Measurements from ENCODE around the gene ENO1.
"Not testable (repeated sequence)": the region's sequence is repeated elsewhere in the genome, so short reads cannot be mapped to it uniquely, and the experiment has no call there.

The ENO1 gene

DNA sequence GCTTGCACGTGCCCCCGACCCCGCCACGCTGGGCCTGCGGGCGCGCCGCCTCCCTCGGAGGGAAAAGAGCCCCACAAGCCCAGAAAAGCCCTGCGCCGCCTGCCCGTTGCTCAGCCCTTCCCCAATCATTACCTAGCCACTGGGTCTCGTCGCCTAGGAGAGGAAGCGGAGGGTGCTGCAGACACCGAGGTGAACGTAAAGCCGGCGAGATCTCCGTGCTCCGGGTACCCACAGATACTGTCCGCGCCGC, at the start of gene ENO1:
Gene ENO1 (minus strand): TSS at position 239 of the 250 bp plus-strand sequence. CDS start 3,778 bp downstream, outside the sequence.
- DNase-seq = no peak

DNA sequence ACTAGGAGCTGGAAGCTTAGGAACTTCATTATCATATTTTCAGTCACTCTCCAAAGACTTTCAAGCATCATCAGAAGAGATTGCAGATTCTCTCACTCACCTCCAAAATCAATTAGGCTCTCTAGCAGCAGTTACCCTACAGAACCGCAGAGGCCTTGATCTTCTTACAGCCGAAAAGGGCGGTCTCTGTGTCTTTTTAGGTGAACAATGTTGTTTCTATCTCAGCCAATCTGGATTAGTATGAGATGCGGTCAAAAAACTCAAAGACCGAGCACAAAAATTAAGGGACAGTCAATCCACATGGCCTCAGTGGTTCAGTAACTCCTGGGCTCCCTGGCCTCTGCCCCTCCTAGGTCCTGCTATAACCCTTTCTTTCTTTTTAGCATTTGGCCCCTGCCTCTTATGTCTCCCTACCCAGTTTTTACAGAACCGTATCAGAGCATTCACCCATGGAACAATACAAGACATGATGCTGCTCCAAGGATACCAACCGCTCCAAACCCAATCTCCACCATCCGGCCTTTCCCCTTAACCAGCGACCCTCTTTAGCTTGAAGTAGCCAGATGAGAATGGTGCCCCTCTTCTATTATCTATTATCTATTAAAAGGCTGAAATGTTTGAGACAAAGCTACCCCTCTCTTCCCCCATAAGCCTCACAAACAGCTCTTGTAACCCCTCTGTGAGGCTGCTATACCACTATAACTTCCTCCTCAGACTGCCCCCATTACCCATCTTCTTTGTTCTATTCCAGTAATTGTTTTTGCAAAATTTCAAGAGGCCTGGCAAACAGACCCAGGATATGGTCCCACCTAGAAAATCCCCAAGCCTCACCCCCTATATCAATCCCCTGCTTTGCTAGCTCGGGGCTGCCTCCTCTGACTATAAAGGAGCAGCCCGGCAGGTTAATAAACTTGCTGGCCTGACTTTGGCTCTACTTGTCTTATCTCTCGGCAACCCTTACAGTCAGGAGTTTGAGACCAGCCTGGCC, 48.5 kb upstream of the ENO1 start:
- DNase-seq = no peak

DNA sequence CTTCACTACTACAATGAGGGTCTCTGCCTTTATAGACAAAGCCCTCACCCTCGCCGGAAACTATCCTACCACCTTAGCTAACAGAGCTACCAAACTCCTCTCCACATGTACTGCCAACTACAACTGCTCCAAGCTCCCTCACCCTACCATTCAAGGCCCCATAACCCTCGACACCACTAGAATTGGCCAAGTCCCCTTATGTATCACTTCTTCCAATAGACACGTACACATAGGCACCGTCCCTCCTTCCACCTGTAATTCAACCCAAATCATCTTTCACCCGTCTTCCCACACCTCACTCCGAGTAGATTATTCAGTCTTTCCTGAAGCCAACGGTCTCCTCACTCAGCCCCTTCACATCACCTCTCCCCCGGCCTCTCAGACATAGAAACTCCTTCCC, 47.5 kb upstream of the ENO1 start:
- no peak for DNase-seq

DNA sequence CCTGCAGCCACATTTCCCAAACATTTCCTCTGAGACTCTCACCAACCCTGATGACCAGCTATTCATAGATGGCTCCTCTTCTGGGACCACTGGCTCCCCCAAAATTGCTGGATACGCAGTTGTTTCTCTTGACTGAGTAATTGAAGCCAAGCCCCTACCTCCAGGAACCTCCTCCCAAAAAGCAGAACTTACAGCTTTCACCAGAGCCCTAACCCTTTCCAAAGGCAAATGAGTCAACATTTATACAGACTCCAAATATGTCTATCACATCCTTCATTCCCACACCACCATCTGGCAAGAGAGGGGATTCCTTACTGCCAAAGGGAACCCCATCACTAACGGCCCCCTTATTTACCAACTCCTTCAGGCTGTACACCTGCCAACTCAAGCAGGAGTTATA, 46.9 kb upstream of the ENO1 start:
- DNase-seq = no peak

DNA sequence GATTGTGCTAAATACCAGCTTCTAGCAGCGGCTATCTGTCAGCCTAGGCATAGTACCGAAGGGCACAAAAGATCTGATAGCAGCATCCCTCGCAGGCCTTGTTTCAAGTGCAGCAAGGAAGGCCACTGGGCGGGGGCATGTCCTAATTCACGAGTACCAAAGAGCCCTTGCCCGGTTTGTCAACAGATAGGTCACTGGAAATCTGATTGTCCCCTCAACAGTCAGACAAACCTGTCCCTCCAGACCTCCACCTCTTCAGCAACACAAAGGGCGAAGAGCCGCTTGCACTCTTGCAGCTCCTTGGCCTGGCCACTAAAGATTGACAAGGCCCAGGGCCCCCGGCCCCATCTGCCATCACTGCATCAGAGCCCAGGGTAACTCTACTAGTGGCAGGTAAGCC, 44.5 kb upstream of the ENO1 start:
- DNase-seq = no peak

DNA sequence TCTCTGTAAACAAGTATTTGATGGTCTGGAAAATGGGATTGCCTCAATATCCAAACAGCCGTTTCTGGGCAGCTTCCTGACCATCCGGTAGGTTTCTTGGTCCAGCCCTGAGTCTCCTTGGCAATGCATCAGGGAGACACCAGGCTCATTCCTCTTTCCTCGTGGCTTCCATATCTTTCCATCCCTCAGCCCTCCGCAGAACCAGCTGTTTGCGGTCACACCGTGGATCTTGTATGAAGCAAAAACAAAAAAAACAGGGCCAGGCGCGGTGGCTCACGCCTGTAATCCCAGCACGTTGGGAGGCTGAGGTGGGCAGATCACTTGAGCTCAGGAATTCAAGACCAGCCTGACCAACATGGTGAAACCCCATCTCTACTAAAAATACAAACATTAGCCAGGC, 39.0 kb upstream of the ENO1 start:
- not testable (repeated sequence) for DNase-seq

DNA sequence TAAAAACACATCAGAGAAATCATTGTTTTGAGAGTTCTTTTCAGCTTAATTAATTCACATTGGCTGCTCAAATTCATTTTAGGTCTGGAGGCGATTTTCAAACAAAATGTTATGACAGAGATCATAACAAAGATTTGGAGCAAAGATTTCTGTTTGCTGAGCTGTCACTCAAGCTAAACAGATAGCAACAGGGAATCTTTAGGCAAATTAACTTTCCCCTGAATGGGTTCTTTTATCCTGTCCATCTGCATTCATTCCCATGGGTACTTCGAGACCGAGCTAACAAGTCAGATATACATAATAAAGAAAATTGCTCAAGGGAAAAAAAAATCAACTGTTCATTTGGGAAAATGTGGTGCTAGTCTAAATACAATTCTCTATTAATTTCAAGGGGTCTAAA, 37.0 kb upstream of the ENO1 start:
- DNase-seq = no peak

DNA sequence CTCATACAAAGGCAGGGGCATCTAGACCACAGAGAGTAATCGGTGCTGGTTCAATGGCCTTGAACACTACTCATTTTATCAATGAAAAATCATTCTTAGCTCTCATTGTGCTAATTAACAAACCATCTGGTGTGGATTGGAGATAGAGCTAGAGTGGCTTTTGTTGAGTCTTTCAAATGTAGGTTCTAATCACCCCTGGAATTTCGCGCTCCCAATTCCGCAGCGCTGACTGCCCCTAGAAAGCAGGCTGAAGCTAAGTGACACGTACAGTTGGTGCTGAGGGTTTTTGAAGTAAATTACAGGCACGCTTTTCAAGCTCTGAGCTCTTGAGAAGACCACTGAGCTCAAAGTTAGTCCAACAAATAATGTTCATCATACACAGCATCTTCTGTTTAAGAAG, 36.0 kb upstream of the ENO1 start:
- DNase-seq = no peak

DNA sequence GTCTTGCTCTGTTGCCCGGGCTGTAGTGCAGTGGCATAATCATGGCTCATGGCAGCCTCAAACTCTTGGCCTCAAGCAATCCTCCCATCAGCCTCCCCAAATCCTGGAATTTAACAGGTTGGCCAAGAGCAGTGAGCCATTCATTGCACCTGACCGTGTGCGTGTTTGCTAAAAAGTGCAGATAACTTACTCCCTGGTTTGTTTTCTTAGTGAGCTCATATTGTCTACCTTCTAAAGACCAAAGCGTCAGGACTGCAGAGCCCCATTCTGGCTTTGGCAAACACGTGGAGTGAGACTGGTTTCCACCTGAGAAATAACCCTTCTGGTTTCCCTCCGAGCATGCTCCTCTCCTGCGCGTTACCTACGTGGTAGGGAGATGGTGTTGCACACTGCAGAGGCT, 35.0 kb upstream of the ENO1 start:
- no peak for DNase-seq

DNA sequence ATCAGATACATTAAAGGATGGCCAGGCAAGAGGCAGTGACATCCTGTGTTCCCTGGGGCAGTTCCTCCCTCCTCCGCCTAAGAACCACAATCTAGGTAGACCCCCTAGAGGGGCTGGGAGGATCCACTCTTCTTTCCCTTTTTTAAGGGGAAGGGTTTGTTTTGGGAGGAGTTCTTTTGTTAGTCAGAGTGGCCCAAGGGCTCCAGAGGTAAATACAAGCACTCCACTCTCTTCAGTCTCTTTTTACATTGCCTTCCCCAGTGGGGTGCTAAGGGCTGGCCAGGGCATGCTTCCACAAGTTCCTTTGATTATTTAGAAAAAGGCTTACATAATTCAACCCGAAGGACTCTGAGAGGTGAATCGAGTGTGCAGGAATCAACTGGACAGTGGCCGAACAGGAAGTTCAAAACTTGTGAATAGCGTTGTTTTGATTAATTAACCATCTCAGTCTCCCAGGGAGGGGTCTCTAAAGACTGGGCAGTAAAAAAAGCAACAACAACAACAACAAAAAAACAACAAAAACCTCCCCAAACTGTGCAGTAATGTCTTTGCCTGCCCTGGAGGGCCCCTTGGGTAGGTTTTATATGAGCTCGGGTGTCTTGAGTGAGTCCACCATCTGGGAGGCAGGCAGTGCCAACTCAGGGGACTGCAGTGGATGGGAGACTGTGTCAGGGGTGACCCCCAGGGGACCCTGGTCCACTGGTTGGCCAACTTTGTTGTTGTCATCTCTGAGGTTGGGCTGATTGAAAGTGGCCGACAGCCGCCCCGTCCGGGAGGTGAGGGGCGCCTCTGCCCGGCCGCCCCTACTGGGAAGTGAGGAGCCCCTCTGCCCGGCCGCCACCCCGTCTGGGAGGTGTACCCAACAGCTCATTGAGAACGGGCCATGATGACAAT, 33.2 kb upstream of the ENO1 start:
- DNase-seq = no peak

DNA sequence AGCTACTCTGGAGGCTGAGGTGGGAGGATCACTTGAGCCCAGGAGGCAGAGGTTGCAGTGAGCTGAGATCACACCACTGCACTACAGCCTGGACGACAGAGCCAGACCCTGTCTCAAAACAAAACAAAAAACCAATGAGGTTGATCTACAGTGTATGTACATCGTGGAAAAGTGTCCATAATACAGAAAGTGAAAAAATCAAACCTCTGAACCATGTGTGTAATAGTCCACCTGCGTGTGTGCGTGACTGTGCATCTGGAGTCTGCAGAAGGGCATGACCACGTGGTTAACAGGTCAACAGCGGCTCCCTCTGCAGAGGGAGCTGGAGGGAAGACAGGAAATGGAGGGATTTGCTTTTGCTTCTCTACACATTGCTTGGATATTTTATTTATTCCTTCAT, 32.4 kb upstream of the ENO1 start:
- no peak for DNase-seq

DNA sequence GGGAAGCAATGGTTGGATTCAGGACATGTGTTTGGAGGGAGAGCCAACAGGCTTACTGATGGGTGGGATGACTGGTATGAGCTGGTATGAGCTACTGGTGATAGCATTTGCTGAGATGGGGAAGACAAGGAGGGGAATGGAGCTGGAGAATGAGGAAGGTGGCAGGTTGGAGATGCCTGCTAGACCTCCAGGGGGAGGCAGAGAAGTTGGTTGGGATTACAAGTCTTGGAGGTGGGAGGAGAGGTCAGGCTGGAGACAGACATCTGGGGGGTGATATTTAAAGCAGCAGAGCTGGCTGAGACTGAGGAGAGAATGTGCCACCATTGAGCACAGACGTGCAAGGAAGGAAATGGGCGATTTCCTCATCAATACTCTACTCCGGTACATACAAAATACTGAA, 31.8 kb upstream of the ENO1 start:
- no peak for DNase-seq

DNA sequence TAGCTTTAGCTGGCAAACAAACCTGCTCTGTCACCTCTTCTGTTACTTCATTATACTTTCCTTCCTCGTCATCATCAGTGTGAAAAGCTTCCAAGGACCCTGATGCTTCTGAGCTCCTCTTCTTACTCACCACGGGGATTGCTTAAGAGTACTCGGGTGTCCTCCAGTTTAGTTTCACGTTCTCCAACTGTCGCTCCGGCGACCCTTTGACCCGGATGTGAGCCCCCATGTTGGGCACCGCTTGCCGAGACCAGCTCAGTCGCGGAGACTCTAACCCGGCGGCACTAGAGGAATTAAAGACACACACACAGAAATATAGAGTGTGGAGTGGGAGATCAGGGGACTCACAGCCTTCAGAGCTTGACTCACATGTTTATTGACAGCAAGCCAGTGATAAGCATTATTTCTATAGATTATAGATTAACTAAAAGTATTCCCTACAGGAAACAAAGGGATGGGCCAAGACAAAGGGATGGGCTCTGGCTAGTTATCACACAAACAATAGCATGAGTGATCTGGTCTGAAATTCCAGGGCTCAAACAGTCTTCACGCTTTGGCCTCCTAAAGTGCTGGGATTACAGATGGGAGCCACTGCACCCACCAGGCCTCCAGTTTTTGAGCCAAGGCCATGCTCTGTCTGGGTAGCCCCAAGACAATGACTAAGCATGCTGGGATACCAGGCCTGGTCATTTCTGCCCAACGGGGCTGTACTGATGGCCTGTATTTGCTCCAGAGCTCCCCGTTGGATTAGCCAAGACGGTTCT, 30.1 kb upstream of the ENO1 start:
- no peak for DNase-seq

DNA sequence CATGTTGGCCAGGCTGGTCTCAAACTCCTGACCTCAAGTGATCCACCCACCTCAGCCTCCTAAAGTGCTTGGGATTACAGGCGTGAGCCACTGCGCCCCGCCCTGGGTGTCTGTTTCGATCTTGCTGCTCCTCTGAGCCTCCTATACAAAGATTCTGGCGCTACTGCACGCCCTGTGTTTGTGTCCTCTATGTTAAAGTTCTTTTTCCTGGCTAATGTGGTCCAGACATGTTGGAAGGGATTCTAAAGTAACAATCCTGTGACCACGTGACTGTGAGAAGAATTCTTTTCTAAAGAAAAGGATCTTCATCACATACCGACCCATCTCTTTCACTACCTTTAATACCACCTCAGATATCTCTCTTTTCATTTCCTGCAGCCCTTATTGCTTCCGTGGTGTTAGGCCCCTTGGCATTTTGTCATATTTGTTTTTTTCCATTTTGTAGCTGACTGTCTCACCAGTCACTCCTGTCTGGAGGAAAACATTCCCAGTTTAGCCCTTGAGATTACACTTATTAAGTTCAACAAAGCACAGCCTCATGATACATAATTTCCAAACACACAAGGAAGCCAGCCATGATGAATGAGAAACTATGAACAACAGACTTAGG, 27.2 kb upstream of the ENO1 start:
- DNase-seq = no peak

DNA sequence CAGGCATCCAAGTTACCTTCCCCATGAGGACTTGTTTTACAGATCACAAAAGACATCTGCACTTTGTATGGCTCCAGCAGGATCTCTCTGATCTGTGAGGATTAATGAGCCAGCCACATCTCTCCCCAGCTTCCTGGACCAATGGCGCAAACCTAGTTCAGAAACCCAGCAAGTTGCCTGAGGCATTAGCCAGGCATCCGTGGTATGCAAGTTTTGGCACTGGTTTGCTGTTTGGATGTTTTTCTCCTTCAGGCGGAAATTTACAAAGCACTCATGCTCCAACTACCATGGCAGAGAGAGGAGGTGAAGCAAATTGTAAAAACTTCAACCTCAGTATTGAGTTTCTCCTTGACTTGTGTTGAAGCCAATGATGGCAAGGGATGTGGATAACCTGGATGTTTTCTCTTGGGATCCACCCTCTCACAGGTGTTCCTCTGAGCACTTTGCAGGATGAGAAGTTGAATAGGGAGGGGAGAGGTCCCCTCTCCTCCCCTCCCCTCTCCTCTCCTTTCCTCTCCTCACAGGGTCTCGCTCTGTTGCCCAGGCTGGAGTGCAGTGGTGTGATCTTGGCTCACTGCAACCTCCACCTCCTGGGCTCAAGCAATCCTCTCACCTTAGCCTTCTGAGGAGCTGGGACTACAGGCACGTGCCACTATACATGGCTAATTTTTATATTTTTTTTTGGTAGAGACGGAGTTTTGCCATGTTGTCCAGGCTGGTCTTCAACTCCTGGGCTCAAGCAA, 25.6 kb upstream of the ENO1 start:
- no peak for DNase-seq

DNA sequence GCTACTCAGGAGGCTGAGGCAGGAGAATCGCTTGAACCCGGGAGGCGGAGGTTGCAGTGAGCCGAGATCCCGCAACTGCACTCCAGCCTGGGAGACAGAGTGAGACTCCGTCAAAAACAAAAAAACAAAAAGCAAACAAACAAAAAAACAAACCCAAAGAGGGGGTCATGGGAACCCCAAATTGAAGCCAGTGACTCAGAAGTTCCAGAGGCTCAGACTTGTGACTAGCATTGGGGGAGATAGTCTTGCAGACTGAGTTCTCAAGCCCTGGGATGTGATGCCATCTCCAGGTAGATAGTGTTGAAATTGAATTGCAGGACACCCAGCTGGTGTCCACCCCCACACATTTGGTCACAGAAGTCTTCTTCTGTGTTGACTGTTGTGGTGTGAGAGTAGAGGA, 24.9 kb upstream of the ENO1 start:
- DNase-seq = no peak

DNA sequence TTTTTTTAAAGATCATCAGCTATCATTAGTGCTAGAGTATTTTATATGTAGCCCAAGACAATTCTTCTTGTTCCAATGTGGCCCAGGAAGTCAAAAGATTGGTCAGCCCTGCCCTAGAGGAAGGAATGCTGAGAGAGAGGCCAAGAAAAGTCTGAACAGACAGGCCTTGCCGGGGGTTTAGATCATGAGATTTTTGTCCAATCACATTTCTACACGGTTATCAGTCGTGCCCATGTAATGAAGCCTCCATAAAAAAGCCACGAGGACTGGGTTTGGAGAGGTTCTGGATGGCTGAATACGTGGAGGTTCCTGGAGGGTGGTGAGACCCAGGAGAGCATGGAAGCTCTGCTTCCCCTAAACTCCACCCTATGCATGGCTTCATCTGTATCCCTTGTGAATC, 24.3 kb upstream of the ENO1 start:
- DNase-seq = no peak

DNA sequence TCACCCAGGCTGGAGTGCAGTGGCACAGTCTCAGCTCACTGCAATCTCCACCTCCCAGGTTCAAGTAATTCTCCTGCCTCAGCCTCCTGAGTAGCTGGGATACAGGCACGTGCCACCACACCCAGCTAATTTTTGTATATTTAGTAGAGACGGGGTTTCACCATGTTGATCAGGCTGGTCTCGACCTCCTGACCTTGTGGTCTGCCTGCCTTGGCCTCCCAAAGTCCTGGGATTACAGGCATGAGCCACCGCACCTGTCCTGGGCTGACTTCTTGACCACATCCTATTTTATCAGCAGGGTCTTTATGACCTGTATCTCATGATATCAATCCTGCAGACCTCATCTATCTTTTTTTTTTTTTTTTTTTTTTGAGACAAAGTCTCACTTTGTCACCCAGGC, 22.2 kb upstream of the ENO1 start:
- not testable (repeated sequence) for DNase-seq

DNA sequence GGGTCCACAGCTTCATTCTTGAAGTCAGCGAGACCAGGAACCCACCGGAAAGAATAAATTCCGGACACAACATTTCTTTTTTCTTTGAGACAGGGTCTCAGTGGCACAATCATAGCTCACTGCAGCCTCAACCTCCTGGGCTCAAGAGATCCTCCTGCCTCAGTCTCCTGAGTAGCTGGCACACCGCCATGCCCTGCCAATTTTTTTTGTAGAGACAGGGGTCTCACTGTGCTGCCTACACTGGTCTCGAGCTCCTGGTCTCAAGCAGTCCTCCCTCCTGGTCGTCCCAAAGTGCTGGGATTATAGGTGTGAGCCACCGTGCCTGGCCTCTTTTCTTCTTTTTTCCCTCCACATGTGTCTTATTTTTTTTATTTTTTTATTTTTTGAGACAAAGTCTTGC, 20.6 kb upstream of the ENO1 start:
- no peak for DNase-seq

DNA sequence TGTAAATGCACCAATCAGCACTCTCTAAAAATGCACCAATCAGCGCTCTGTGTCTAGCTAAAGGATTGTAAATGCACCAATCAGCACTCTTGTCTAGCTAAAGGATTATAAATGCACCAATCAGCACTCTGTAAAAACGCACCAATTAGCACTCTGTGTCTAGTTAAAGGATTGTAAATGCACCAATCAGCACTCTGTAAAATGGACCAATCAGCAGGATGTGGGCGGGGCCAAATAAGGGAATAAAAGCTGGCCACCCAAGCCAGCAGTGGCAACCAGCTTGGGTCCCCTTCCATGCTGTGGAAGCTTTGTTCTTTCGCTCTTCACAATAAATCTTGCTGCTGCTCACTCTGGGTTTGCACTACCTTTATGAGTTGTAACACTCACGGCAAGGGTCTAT, 19.9 kb upstream of the ENO1 start:
- DNase-seq = not testable (repeated sequence)

DNA sequence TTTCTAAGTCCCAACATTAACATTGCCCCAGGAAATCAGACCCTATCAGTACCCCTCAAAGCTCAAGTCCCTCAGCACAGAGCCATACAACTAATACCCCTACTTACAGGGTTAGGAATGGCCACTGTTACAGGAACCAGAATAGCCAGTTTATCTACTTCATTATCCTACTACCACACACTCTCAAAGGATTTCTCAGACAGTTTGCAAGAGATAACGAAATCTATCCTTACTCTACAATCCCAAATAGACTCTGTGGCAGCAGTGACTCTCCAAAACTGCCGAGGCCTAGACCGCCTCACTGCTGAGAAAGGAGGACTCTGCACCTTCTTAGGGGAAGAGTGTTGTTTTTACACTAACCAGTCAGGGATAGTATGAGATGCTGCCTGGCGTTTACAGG, 19.0 kb upstream of the ENO1 start:
- DNase-seq = not testable (repeated sequence)

DNA sequence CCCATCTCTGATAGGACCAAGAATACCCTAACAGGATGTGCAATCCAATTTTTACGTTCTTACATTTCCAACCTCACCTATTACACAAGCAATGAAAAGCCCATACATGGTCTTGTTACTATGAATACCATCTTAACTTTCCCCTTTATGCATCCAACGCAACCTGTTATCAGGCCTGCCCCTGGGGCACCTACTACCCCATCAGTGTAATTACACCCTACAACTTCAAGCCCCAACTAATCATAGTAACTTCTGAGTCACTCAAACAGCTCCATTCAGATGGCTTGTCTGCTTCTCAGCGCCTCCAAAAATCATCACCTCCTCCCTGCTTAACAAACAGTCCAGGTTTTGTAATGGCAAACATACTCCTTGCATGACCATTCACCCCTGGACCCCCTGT, 18.3 kb upstream of the ENO1 start:
- DNase-seq = not testable (repeated sequence)
